ENCODE results near the gene FAM89A.
"Not testable (repeated sequence)": the region's sequence is repeated elsewhere in the genome, so short reads cannot be mapped to it uniquely, and the experiment has no call there.

The FAM89A gene

GRCh38 chr1:231029841-231030240, 10.2 kb downstream of the FAM89A start:
- no peak for DNase-seq (ENCODE audit: low read depth)

GRCh38 chr1:231029247-231029646, 10.8 kb downstream of the FAM89A start:
- DNase-seq (ENCODE audit: low read depth) = not testable (repeated sequence)

GRCh38 chr1:231028682-231029081, 11.4 kb downstream of the FAM89A start:
- no peak for DNase-seq (ENCODE audit: low read depth)

DNA sequence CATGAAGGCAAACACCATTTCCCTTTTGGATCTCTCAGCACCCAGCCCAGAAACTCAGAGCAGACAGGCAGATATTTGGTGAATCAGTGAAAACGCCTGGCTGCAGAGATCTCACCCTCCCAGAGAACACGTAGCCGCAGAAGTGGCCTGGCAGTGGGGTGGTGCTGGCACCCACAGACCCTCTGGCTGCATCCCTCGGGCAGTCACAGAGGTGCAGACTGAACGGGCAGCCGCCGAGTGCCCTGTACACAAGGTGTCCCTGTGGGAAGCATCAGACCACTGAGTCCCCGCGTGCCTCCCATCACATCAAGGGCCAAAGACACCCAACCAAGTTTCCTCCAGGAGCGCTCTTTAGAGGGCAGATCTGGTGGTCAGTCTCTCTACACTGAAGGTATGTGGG, 12.1 kb downstream of the FAM89A start:
- no peak for DNase-seq (ENCODE audit: low read depth)

DNA sequence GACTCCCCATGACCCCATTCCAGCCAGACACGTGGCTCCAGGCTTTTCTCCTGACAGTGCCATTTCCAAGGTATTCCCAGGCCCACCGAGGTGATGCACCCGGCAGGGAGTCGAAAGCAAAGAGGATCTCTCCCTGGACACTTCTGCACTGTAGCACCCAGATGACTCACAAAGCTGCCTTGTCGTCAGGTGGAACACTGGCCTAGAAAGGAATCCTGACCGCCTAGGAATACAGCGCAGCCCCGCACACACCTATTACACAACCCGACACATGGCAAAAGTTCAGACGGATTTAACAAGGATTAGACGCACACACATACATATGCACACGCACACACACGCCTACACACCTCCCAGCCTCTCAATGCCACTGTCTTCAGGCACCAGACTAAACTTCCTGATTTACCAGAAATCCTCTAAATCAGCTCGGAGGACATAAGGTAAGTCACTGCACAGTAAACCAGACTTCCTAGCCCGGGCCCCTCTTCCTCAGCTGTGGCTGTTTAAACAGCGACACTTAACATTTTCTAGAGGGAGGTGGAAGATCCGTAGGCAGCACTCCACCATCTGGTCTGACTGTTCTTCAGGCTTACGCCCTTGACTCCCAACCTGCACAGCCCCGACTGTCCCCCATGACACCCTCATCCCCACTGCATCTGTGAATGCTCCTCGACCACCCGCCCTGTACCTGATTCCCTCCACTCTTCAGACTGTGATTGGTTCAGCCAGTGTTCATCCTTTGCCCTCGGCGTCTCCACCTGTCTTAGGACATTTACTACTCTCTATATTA, 12.7 kb downstream of the FAM89A start:
- DNase-seq (ENCODE audit: low read depth) = no peak

- no peak for DNase-seq (ENCODE audit: low read depth)
Observed at GRCh38 chr1:231026576-231026975, 13.5 kb downstream of the FAM89A start.

GRCh38 chr1:231023150-231023549, 16.9 kb downstream of the FAM89A start:
- DNase-seq (ENCODE audit: low read depth) = no peak

DNA sequence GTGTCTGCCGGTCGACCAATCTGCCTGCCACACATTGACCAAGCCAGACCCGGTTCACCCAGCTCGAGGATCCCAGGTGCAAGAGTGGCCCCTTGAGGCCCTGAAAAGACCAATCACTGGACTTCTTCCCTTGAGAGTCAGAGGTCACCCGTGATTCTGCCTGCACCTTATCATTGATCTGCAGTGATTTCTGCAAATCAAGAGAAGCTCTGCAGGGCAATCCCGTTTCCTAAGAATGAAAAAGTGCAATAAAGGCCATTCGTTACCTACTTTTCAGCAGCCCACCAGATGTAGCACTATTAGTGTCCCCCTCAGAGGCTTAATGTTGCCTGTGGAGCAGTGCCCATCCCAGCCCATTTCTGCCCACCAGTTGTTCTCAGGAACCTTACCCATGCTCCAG, 17.5 kb downstream of the FAM89A start:
- not testable (repeated sequence) for DNase-seq (ENCODE audit: low read depth)

DNA sequence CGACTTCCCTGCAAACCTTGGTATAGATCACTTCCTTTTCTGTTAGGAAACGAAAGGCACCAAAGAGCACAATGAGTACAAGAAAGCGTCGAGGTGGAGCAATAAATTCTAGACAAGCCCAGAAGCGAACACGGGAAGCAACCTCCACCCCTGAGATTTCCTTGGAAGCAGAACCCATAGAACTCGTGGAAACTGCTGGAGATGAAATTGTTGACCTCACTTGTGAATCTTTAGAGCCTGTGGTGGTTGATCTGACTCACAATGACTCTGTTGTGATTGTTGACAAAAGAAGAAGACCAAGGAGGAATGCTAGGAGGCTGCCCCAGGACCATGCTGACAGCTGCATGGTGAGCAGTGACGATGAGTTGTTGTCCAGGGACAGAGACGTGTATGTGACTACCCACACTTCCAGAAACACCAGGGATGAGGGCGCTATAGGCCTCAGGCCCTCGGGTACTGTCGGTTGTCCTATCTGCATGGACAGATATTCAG, 18.5 kb downstream of the FAM89A start:
- no peak for DNase-seq (ENCODE audit: low read depth)

GRCh38 chr1:231020816-231021215, 19.2 kb downstream of the FAM89A start:
- DNase-seq (ENCODE audit: low read depth) = no peak

- DNase-seq (ENCODE audit: low read depth) = no peak
Observed at GRCh38 chr1:231020139-231020601, 19.9 kb downstream of the FAM89A start.

DNA sequence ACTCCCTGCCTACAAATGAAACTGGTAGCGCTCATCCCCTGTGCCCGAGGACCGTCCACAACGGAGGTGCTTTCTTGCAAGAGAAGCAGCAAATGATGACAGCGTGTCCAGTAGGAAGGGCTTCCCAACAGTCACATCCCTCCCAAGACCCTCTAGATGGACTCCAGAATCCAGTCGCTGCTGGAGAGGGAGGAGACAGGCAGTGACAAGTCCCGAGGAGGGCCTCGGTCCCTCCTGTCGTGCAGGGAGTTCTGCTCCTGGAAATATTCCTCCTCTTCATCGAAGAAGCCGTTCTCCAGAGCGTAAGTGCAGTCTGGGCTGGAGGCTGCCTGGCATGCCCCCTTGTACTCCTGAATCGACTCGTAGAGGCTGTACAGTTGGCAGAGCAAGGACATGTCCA, 20.3 kb downstream of the FAM89A start:
- DNase-seq (ENCODE audit: low read depth) = no peak

DNA sequence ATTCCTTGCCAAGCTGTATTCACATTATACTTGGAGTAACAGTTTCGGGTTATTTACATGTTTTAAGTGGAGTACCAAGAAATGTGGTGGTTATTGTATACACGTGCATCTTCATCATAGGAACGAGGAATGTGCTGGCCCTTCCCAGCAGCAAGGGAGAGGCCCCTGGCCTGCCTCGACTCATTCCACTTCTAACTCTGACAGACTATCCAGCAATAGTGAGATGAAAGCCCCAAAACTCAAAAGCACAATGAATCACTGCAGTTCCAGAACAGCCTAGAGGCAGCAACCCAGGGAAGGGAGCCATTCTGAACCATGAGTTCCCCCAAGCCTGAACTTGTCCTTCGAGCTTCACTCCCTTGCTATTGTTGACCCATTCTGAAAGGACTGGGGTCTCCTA, 23.1 kb downstream of the FAM89A start:
- DNase-seq (ENCODE audit: low read depth) = no peak

- DNase-seq (ENCODE audit: low read depth) = no peak
Observed at GRCh38 chr1:231016234-231016633, 23.8 kb downstream of the FAM89A start.

DNA sequence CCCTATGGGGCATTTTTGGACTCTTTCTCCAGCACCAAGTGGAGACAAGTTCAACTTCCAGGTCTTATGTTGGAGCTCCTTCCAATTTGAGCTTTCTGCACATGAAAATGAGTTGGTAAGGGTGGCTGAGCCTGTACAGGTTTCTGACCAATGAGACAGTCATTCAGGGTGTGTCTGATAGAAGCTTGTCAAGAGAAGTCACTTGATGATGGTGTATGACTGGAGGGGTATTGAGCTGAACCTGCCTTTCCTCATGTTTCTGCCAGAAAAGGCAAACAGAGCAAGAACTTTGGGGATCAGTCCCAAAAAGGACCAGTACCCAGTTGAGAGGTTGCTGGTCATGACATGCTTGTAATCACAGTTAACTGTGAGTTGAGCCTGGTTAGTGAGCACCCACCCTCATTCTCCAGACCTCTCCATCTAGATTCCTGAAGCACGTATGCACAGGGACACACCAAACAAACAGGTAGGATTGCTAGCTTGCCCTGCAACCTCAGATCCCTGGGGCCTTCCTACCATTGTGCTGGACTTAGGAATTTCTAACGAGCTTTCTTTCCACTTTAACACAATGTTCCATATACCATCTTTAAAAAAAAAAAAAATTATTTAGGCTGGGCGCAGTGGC, 26.6 kb downstream of the FAM89A start:
- DNase-seq (ENCODE audit: low read depth) = no peak

DNA sequence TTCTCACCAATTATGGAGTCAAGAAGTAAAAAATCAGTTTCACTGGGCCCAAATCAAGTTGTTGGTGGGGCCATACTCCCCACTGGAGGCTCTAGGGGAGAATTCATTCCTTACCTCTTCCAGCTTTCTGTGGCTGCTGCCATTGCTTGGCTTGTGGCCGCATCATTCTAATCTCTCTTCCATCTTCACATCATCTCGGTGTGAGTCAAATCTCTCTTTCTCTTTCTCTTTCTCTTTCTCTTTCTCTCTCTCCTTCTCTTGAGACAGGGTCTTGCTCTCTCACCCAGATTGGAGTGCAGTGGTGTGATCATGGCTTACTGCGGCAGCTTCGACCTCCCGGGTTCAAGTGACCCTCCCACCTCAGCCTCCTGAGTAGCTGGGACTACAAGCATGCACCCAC, 28.1 kb downstream of the FAM89A start:
- DNase-seq (ENCODE audit: low read depth) = no peak

DNA sequence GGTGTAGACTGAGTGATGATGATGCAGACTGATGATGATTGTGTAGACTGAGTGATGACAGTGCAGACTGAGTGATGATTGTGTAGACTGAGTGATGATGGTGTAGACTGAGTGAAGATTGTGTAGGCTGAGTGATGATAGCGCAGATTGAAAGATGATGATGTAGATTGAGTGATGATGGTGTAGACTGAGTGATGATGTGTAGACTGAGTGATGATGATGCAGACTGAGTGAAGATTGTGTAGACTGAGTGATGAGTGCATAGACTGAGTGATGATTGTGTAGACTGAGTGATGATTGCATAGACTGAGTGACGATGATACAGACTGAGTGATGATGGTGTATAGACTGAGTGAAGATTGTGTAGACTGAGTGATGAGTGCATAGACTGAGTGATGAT, 28.7 kb downstream of the FAM89A start:
- no peak for DNase-seq (ENCODE audit: low read depth)

GRCh38 chr1:231007535-231007934, 32.5 kb downstream of the FAM89A start:
- DNase-seq (ENCODE audit: low read depth) = not testable (repeated sequence)

DNA sequence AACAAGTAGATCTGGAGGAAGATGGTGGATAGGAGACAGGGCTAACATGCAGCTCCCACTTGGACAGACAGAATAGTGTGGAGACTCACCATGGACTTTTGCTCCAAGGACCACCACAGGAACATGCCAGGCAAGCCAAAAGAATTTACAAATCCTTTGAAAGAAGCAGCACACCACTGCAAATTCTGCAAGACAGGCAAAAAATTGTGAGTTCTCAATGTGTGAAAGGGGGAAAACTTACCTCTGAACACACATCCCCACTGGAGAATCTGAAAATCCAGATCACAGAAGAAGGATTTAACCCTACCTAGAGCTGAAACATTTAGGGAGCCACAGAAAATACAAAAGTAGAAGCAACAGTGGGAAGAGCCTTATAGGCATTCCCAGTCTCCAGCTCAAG, 38.2 kb downstream of the FAM89A start:
- DNase-seq (ENCODE audit: low read depth) = no peak

DNA sequence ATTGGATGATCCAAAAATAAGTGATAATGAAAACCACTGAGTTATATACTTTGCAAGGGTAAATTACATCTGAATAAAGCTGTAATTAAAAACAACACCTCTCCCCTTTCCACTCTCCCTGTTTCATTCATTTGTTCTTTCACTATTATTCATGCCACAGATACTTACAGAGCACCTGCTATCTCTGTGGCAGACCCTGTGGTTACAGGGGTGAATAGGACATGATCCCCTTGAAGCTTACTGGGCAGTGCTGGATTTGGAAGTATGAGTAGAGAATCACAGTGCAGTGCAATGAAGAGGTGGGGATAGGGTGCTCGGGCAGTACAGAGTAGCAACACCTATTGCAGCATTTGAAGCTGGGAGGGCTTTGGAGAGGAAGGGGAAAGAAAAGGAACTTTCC, 39.4 kb downstream of the FAM89A start:
- DNase-seq (ENCODE audit: low read depth) = no peak

DNA sequence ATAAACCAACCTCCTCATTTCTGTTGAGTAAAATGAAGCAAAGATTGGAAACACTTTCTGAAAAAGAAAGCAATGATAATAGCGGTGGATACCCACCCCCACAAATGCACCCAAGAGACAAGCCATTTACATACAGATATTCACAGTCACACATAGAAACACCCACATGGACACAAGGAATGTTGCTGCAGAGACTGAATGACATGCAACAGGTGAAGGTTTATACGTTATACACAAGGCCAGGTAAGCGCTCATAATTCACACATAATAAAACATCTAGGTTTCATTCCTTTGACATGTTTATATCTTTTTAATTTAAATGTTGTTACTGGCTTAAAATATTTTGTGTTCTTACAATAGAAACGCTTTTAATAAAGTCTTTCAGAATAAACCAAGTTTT, 39.9 kb downstream of the FAM89A start:
- no peak for DNase-seq (ENCODE audit: low read depth)

DNA sequence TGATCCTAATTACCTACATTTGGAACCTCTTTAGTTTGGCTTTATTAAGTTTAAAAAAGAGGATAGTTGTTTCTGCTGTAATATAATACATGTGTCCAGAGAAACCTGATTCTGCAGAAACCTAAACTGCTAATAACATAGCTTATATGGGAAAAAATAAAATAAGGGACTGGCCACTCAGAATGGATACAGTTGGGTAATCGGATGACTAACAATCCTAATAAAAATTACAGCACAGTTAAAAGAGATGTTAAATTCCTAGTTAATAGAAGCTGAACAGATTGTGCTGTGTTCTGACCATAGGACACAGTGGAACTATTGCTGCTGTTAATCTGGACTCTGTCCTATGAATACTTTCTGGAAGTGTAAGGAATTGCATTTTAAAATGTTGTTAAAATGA, 45.2 kb downstream of the FAM89A start:
- DNase-seq (ENCODE audit: low read depth) = no peak

DNA sequence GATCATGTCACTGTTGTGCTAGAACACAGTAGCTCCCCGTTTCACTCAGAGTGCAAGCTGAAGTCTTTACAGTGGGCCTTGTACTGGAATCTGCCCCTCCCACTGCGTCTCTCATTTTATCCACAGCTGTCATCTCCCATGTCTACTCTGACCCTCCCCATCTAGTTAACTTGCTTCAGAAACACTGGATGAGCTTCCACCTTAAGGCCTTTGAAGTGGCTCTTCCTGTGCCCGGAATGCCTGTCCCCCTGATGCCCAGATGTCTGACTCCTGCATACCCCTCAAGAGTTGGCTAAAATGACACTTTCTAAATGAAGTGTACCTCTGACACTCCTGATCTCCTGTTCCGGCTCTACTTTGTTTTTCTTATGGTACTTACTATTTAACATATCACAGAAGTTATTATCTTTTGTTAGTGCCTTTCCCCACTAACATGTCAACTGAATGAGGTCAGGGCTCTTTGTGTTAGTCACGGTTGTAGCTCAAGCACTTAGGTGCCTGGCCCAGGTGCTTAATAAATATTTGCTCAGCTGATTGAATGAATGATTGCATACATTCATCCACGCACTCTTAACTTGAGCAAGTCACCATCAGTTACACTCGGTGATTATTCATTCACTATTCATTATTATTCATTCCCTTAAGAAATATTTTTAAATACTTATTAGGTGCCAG, 47.8 kb downstream of the FAM89A start:
- DNase-seq (ENCODE audit: low read depth) = no peak
